ENCODE measurements around the gene SSBP4.

The SSBP4 gene

GRCh38 chr19:18408053-18408476 is 11.1 kb upstream of the SSBP4 start:
- TF ChIP-seq TEAD4 (IDR thresholded peaks at IDR 0.05) (no peak), USF1 (IDR thresholded peaks at IDR 0.05) (peak; percentile 40; the same call in 1 of the 2 replicates), ZBTB7A (IDR thresholded peaks at IDR 0.05; ENCODE audit: low read depth) (no peak), FOXM1 (IDR thresholded peaks at IDR 0.05; ENCODE audit: borderline replicate concordance, low read depth) (no peak), EP300 (IDR thresholded peaks at IDR 0.05; ENCODE audit: borderline replicate concordance) (0 out of 2 replicates have a peak, but pooled peaks have one; percentile 27), CREB1 (IDR thresholded peaks at IDR 0.05; ENCODE audit: low read depth) (no peak), MAX (IDR thresholded peaks at IDR 0.05) (peak; percentile 84), CEBPB (IDR thresholded peaks at IDR 0.05) (no peak), YY1 (IDR thresholded peaks at IDR 0.05; ENCODE audit: low read depth) (peak; percentile 33; the same call in 1 of the 2 replicates), NFIC (IDR thresholded peaks at IDR 0.05) (peak; percentile 44), EGR1 (IDR thresholded peaks at IDR 0.05) (no peak), TCF12 (IDR thresholded peaks at IDR 0.05; ENCODE audit: low read depth) (peak; percentile 55; the same call in 1 of the 2 replicates), RAD21 (IDR thresholded peaks at IDR 0.05; ENCODE audit: low read depth) (peak; percentile 65), REST (IDR thresholded peaks at IDR 0.05; ENCODE audit: low read depth) (no peak), TAF1 (IDR thresholded peaks at IDR 0.05; ENCODE audit: low read depth) (no peak)

GRCh38 chr19:18412610-18413239 is 6.5 kb upstream of the SSBP4 start:
- TF ChIP-seq REST (IDR thresholded peaks at IDR 0.05; ENCODE audit: low read depth): no peak
- no peak for TF ChIP-seq USF1 (IDR thresholded peaks at IDR 0.05)
- TF ChIP-seq FOXM1 (IDR thresholded peaks at IDR 0.05; ENCODE audit: borderline replicate concordance, low read depth): no peak
- no peak for TF ChIP-seq EP300 (IDR thresholded peaks at IDR 0.05; ENCODE audit: borderline replicate concordance)
- TF ChIP-seq MAX (IDR thresholded peaks at IDR 0.05): no peak

- TF ChIP-seq YY1 (IDR thresholded peaks at IDR 0.05; ENCODE audit: low read depth) (no peak), NFIC (IDR thresholded peaks at IDR 0.05) (no peak), CREB1 (IDR thresholded peaks at IDR 0.05; ENCODE audit: low read depth) (no peak), USF1 (IDR thresholded peaks at IDR 0.05) (no peak), ZBTB7A (IDR thresholded peaks at IDR 0.05; ENCODE audit: low read depth) (no peak), TEAD4 (IDR thresholded peaks at IDR 0.05) (no peak), FOXM1 (IDR thresholded peaks at IDR 0.05; ENCODE audit: borderline replicate concordance, low read depth) (no peak), RAD21 (IDR thresholded peaks at IDR 0.05; ENCODE audit: low read depth) (no peak), REST (IDR thresholded peaks at IDR 0.05; ENCODE audit: low read depth) (no peak), CEBPB (IDR thresholded peaks at IDR 0.05) (no peak)
Measured at GRCh38 chr19:18414504-18415177, 4.6 kb upstream of the SSBP4 start.

All from Ishikawa (cell line).